Measurements from ENCODE around the gene CCDC6.

Gene CCDC6

GRCh38 chr10:59839576-59839975 lies 66.8 kb downstream of the CCDC6 start:
- WGBS, 2 donors (ENCODE audit: extremely low coverage in 2 of 2, insufficient read length in 2 of 2, insufficient replicate concordance in 1 of 2) = no CpG with 5 or more reads among the region's 6 CpGs
- no peak overlapping the region for H3K4me3 ChIP-seq (ENCODE audit: low read length in 2 of 2)
- H3K23ac ChIP-seq (ENCODE audit: low read depth, low read length, poor library complexity) = no peak overlapping the region
- H3K36me3 ChIP-seq (replicated peaks in 1 of 2; ENCODE audit: control insufficient read depth in 2 of 2, insufficient read depth in 2 of 2, low read length in 2 of 2) = peaks cover 2 to 24% of the 10 kb centered on the region in 2 donors
- H3K4ac ChIP-seq (ENCODE audit: low read length) = no peak overlapping the region
- H2BK12ac ChIP-seq (ENCODE audit: low read length) = no peak overlapping the region
- no peak overlapping the region for H4K91ac ChIP-seq (ENCODE audit: low read depth, low read length, poor library complexity)
- H3K79me1 ChIP-seq (ENCODE audit: low read depth, low read length) = peaks cover 2% of the 10 kb centered on the region
- no peak overlapping the region for H2AFZ ChIP-seq (ENCODE audit: low read length)
- no peaks in the 10 kb centered on the region for H3K27me3 ChIP-seq (ENCODE audit: control insufficient read depth in 3 of 3, insufficient read depth in 3 of 3, low read depth in 1 of 3, low read length in 3 of 3)
- no peak overlapping the region for H2BK5ac ChIP-seq (ENCODE audit: low read length)
- no peak overlapping the region for H2BK120ac ChIP-seq (ENCODE audit: low read depth, low read length)
- H2AK5ac ChIP-seq (ENCODE audit: low read depth, low read length) = no peak overlapping the region
- H3K9me3 ChIP-seq (replicated peaks in 1 of 2; ENCODE audit: control insufficient read depth in 2 of 2, insufficient read depth in 1 of 2, low read depth in 1 of 2, low read length in 2 of 2) = no peaks in the 10 kb centered on the region
- H4K8ac ChIP-seq (ENCODE audit: low read depth, low read length) = no peak overlapping the region
- H3K4me2 ChIP-seq (ENCODE audit: insufficient read depth, low read length, poor library complexity, severe bottlenecking) = no peak overlapping the region
- H2BK15ac ChIP-seq (ENCODE audit: low read length) = no peak overlapping the region
- no peak overlapping the region for H3K14ac ChIP-seq (ENCODE audit: low read length)
- no peak overlapping the region for H3K18ac ChIP-seq (ENCODE audit: low read length)
- peaks cover 2 to 3% of the 10 kb centered on the region in 2 donors for H3K4me1 ChIP-seq (ENCODE audit: control insufficient read depth in 2 of 2, insufficient read depth in 1 of 2, low read depth in 1 of 2, low read length in 2 of 2)
- DNase-seq (ENCODE audit: low spot score) = no peak
- no peak overlapping the region for H3K27ac ChIP-seq (replicated peaks; ENCODE audit: low read length)
- no peak overlapping the region for H3K9ac ChIP-seq (ENCODE audit: low read depth, low read length, poor library complexity)

- Histone ChIP-seq H3K4ac (ENCODE audit: low read length) (no peak overlapping the region), H3K9me3 (replicated peaks in 1 of 2; ENCODE audit: control insufficient read depth in 2 of 2, insufficient read depth in 1 of 2, low read depth in 1 of 2, low read length in 2 of 2) (no peaks in the 10 kb centered on the region), H3K4me1 (ENCODE audit: control insufficient read depth in 2 of 2, insufficient read depth in 1 of 2, low read depth in 1 of 2, low read length in 2 of 2) (peaks cover 2 to 3% of the 10 kb centered on the region in 2 donors), H3K4me2 (ENCODE audit: insufficient read depth, low read length, poor library complexity, severe bottlenecking) (no peak overlapping the region), H3K23ac (ENCODE audit: low read depth, low read length, poor library complexity) (no peak overlapping the region), H3K18ac (ENCODE audit: low read length) (no peak overlapping the region), H3K14ac (ENCODE audit: low read length) (no peak overlapping the region), H4K91ac (ENCODE audit: low read depth, low read length, poor library complexity) (no peak overlapping the region), H2BK15ac (ENCODE audit: low read length) (no peak overlapping the region), H3K4me3 (ENCODE audit: low read length in 2 of 2) (no peak overlapping the region), H3K27ac (replicated peaks; ENCODE audit: low read length) (no peak overlapping the region), H4K8ac (ENCODE audit: low read depth, low read length) (no peak overlapping the region), H3K36me3 (replicated peaks in 1 of 2; ENCODE audit: control insufficient read depth in 2 of 2, insufficient read depth in 2 of 2, low read length in 2 of 2) (peaks cover 2 to 18% of the 10 kb centered on the region in 2 donors), H3K9ac (ENCODE audit: low read depth, low read length, poor library complexity) (no peak overlapping the region), H2BK12ac (ENCODE audit: low read length) (no peak overlapping the region), H2AFZ (ENCODE audit: low read length) (no peak overlapping the region), H2BK120ac (ENCODE audit: low read depth, low read length) (no peak overlapping the region), H2BK5ac (ENCODE audit: low read length) (no peak overlapping the region), H3K27me3 (ENCODE audit: control insufficient read depth in 3 of 3, insufficient read depth in 3 of 3, low read depth in 1 of 3, low read length in 3 of 3) (no peaks in the 10 kb centered on the region), H3K79me1 (ENCODE audit: low read depth, low read length) (peaks cover 2% of the 10 kb centered on the region), H2AK5ac (ENCODE audit: low read depth, low read length) (no peak overlapping the region)
- no CpG with 5 or more reads among the region's 2 CpGs for WGBS, 2 donors (ENCODE audit: extremely low coverage in 2 of 2, insufficient read length in 2 of 2, insufficient replicate concordance in 1 of 2)
- no peak for DNase-seq (ENCODE audit: low spot score)
Measured at GRCh38 chr10:59838085-59838789, 68.1 kb downstream of the CCDC6 start.

GRCh38 chr10:59833810-59834209 lies 72.5 kb downstream of the CCDC6 start:
- Histone ChIP-seq H4K91ac (ENCODE audit: low read depth, low read length, poor library complexity) (no peak overlapping the region), H3K36me3 (replicated peaks in 1 of 2; ENCODE audit: control insufficient read depth in 2 of 2, insufficient read depth in 2 of 2, low read length in 2 of 2) (peaks cover 7 to 27% of the 10 kb centered on the region in 2 donors), H3K4me1 (ENCODE audit: control insufficient read depth in 2 of 2, insufficient read depth in 1 of 2, low read depth in 1 of 2, low read length in 2 of 2) (peaks cover 2 to 3% of the 10 kb centered on the region in 2 donors), H3K9me3 (replicated peaks in 1 of 2; ENCODE audit: control insufficient read depth in 2 of 2, insufficient read depth in 1 of 2, low read depth in 1 of 2, low read length in 2 of 2) (no peaks in the 10 kb centered on the region), H2BK15ac (ENCODE audit: low read length) (no peak overlapping the region), H4K8ac (ENCODE audit: low read depth, low read length) (no peak overlapping the region), H3K4ac (ENCODE audit: low read length) (no peak overlapping the region), H2BK120ac (ENCODE audit: low read depth, low read length) (no peak overlapping the region), H2AK5ac (ENCODE audit: low read depth, low read length) (no peak overlapping the region), H3K27me3 (ENCODE audit: control insufficient read depth in 3 of 3, insufficient read depth in 3 of 3, low read depth in 1 of 3, low read length in 3 of 3) (no peaks in the 10 kb centered on the region), H2BK12ac (ENCODE audit: low read length) (no peak overlapping the region), H3K14ac (ENCODE audit: low read length) (no peak overlapping the region), H3K79me1 (ENCODE audit: low read depth, low read length) (peaks cover 3% of the 10 kb centered on the region), H3K4me3 (ENCODE audit: low read length in 2 of 2) (no peak overlapping the region), H3K27ac (replicated peaks; ENCODE audit: low read length) (no peak overlapping the region), H3K9ac (ENCODE audit: low read depth, low read length, poor library complexity) (no peak overlapping the region), H2AFZ (ENCODE audit: low read length) (no peak overlapping the region), H3K23ac (ENCODE audit: low read depth, low read length, poor library complexity) (no peak overlapping the region), H2BK5ac (ENCODE audit: low read length) (no peak overlapping the region), H3K4me2 (ENCODE audit: insufficient read depth, low read length, poor library complexity, severe bottlenecking) (no peak overlapping the region), H3K18ac (ENCODE audit: low read length) (no peak overlapping the region)
- DNase-seq (ENCODE audit: low spot score) = no peak
- WGBS, 2 donors (ENCODE audit: extremely low coverage in 2 of 2, insufficient read length in 2 of 2, insufficient replicate concordance in 1 of 2) = no CpG with 5 or more reads among the region's 4 CpGs

GRCh38 chr10:59832506-59832905 lies 73.8 kb downstream of the CCDC6 start:
- Histone ChIP-seq H2BK12ac (ENCODE audit: low read length) (no peak overlapping the region), H3K9me3 (replicated peaks in 1 of 2; ENCODE audit: control insufficient read depth in 2 of 2, insufficient read depth in 1 of 2, low read depth in 1 of 2, low read length in 2 of 2) (no peaks in the 10 kb centered on the region), H3K23ac (ENCODE audit: low read depth, low read length, poor library complexity) (no peak overlapping the region), H4K8ac (ENCODE audit: low read depth, low read length) (no peak overlapping the region), H3K4ac (ENCODE audit: low read length) (no peak overlapping the region), H3K27me3 (ENCODE audit: control insufficient read depth in 3 of 3, insufficient read depth in 3 of 3, low read depth in 1 of 3, low read length in 3 of 3) (no peaks in the 10 kb centered on the region), H3K4me1 (ENCODE audit: control insufficient read depth in 2 of 2, insufficient read depth in 1 of 2, low read depth in 1 of 2, low read length in 2 of 2) (peaks cover 2 to 3% of the 10 kb centered on the region in 2 donors), H3K4me3 (ENCODE audit: low read length in 2 of 2) (no peak overlapping the region), H4K91ac (ENCODE audit: low read depth, low read length, poor library complexity) (no peak overlapping the region), H3K27ac (replicated peaks; ENCODE audit: low read length) (no peak overlapping the region), H2BK15ac (ENCODE audit: low read length) (no peak overlapping the region), H2BK5ac (ENCODE audit: low read length) (no peak overlapping the region), H3K9ac (ENCODE audit: low read depth, low read length, poor library complexity) (no peak overlapping the region), H2AFZ (ENCODE audit: low read length) (no peak overlapping the region), H3K18ac (ENCODE audit: low read length) (no peak overlapping the region), H2AK5ac (ENCODE audit: low read depth, low read length) (no peak overlapping the region), H3K79me1 (ENCODE audit: low read depth, low read length) (peaks cover 3% of the 10 kb centered on the region), H3K36me3 (replicated peaks in 1 of 2; ENCODE audit: control insufficient read depth in 2 of 2, insufficient read depth in 2 of 2, low read length in 2 of 2) (peaks cover 7 to 29% of the 10 kb centered on the region in 2 donors), H3K14ac (ENCODE audit: low read length) (no peak overlapping the region), H3K4me2 (ENCODE audit: insufficient read depth, low read length, poor library complexity, severe bottlenecking) (no peak overlapping the region), H2BK120ac (ENCODE audit: low read depth, low read length) (no peak overlapping the region)
- no peak for DNase-seq (ENCODE audit: low spot score)
- no CpG with 5 or more reads among the region's 2 CpGs for WGBS, 2 donors (ENCODE audit: extremely low coverage in 2 of 2, insufficient read length in 2 of 2, insufficient replicate concordance in 1 of 2)
